ENCODE data around the gene IMMT.

- no peak for TF ChIP-seq REST (IDR thresholded peaks at IDR 0.05; ENCODE audit: insufficient read depth in 1 of 2, low read depth in 2 of 2, low read length in 2 of 2)
- TF ChIP-seq POLR2AphosphoS5 (IDR thresholded peaks at IDR 0.05; ENCODE audit: low read depth, low read length), result no peak
- no peak for TF ChIP-seq SIN3A (IDR thresholded peaks at IDR 0.05; ENCODE audit: borderline replicate concordance, insufficient read depth, low read length)
Observed at GRCh38 chr2:86138736-86139625, 56.3 kb downstream of the IMMT start.
